HL-60 (cell line): ENCODE results near the gene SEMA4G.

Source experiments
- DNase-seq, 2 experiments: peaks; one replicate each; pipeline ENCODE4 v3.0.0-alpha.2; 2010 to 2020; ENCODE audit warnings: low read depth in 1 of 2, low spot score in 1 of 2
- H3K27ac ChIP-seq: fragments of 250-450 bp; sonication (Bioruptor Pico); replicated peaks from 2 replicates; pipeline ENCODE4 v1.5.1; 2020; ENCODE audit warnings: mild to moderate bottlenecking, moderate library complexity
- H3K27me3 ChIP-seq: fragments of 250-450 bp; sonication (Bioruptor Pico); 2 replicates; pipeline ENCODE4 v1.5.1; 2021; ENCODE audit warnings: mild to moderate bottlenecking, moderate library complexity; ENCODE audit not compliant: insufficient read depth, poor library complexity, severe bottlenecking
- H3K4me3 ChIP-seq: replicated peaks from 2 replicates; pipeline ENCODE4 v1.5.1; 2011; ENCODE audit warnings: mild to moderate bottlenecking, control low read depth, low read length; ENCODE audit not compliant: insufficient read depth
- GABPA ChIP-seq: IDR thresholded peaks from 2 replicates; pipeline ENCODE4 v1.6.1; 2012; ENCODE audit warnings: low read depth
- POLR2AphosphoS5 ChIP-seq: IDR thresholded peaks from 2 replicates; pipeline ENCODE4 v1.6.1; 2012; ENCODE audit warnings: low read depth
- SPI1 ChIP-seq: IDR thresholded peaks from 2 replicates; pipeline ENCODE4 v1.6.1; 2012; ENCODE audit warnings: low read depth, mild to moderate bottlenecking, borderline replicate concordance
- TF ChIP-seq, protein P1 (sequence below): IDR thresholded peaks from 2 replicates; pipeline ENCODE4 v1.6.1; 2012; ENCODE audit warnings: low read depth; ENCODE audit not compliant: insufficient replicate concordance
- TF ChIP-seq, protein P2 (sequence below): IDR thresholded peaks from one replicate; pipeline ENCODE4 v1.5.1; 2011; ENCODE audit warnings: low read length, control low read depth, inconsistent platforms; ENCODE audit not compliant: insufficient read depth

The SEMA4G gene

DNA sequence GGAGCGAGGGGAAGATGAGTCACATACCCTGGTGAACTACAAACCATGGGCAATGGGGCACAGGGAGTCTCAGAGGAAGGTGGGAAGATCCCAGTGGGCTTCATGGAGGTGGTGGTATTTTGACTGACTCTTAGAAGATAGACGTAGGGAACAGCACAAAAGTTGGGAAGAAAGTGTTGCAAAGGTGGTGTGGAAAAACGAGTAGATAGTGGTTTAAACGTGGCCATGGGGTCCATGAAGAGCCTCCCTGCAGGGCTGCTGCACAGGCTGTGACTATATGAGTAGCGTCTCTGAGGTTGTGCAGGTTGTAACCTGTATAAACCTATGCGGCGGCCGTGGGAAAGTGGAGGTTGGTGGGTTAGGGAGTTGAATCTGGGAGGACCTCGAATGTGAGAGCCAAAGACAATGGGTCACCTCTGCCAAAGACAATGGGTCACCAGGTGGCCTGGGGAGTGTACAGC is 44.1 kb downstream of the SEMA4G start:
- TF ChIP-seq, protein P1, sequence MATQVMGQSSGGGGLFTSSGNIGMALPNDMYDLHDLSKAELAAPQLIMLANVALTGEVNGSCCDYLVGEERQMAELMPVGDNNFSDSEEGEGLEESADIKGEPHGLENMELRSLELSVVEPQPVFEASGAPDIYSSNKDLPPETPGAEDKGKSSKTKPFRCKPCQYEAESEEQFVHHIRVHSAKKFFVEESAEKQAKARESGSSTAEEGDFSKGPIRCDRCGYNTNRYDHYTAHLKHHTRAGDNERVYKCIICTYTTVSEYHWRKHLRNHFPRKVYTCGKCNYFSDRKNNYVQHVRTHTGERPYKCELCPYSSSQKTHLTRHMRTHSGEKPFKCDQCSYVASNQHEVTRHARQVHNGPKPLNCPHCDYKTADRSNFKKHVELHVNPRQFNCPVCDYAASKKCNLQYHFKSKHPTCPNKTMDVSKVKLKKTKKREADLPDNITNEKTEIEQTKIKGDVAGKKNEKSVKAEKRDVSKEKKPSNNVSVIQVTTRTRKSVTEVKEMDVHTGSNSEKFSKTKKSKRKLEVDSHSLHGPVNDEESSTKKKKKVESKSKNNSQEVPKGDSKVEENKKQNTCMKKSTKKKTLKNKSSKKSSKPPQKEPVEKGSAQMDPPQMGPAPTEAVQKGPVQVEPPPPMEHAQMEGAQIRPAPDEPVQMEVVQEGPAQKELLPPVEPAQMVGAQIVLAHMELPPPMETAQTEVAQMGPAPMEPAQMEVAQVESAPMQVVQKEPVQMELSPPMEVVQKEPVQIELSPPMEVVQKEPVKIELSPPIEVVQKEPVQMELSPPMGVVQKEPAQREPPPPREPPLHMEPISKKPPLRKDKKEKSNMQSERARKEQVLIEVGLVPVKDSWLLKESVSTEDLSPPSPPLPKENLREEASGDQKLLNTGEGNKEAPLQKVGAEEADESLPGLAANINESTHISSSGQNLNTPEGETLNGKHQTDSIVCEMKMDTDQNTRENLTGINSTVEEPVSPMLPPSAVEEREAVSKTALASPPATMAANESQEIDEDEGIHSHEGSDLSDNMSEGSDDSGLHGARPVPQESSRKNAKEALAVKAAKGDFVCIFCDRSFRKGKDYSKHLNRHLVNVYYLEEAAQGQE: no peak
- TF ChIP-seq SPI1 (no peak), POLR2AphosphoS5 (no peak), GABPA (no peak)
- TF ChIP-seq, protein P2, sequence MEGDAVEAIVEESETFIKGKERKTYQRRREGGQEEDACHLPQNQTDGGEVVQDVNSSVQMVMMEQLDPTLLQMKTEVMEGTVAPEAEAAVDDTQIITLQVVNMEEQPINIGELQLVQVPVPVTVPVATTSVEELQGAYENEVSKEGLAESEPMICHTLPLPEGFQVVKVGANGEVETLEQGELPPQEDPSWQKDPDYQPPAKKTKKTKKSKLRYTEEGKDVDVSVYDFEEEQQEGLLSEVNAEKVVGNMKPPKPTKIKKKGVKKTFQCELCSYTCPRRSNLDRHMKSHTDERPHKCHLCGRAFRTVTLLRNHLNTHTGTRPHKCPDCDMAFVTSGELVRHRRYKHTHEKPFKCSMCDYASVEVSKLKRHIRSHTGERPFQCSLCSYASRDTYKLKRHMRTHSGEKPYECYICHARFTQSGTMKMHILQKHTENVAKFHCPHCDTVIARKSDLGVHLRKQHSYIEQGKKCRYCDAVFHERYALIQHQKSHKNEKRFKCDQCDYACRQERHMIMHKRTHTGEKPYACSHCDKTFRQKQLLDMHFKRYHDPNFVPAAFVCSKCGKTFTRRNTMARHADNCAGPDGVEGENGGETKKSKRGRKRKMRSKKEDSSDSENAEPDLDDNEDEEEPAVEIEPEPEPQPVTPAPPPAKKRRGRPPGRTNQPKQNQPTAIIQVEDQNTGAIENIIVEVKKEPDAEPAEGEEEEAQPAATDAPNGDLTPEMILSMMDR: no peak
- no peak for DNase-seq
- no peak overlapping the region for H3K27ac ChIP-seq
- no peaks in the 10 kb centered on the region for H3K27me3 ChIP-seq
- H3K4me3 ChIP-seq: no peak overlapping the region

DNA sequence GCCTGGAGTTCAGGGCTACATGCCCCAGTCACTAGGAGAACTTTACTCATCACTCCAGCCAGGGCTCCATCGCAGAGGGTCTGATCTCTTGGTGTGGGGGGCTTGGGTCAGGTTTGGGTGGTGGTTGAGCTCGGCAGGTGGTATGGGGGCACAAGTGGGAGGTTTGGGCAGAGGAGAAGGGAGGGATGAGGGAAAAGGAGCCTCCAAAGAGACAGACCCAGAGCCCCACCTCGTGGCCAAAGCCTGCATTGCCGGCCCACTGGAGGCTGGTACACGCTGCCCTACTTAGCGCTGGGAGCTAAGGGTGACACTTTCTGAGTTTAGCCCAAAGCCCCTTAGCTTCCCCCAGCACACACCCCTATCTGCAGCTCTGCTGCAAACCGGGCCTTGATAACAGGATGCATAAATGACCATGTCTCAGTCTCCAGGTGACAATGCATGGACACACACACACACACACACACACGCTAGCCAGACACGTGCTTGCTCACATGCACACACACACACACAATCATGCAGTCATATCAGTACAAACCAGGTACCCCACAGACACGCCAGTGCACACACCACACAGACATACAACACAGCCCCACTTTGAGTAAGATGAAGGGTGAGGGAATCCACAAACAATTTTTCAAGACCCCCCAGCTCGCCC is 45.1 kb downstream of the SEMA4G start:
- Histone ChIP-seq H3K27me3 (no peaks in the 10 kb centered on the region), H3K27ac (no peak overlapping the region), H3K4me3 (no peak overlapping the region)
- TF ChIP-seq, protein P2: peak; percentile 99
- no peak for TF ChIP-seq POLR2AphosphoS5
- DNase-seq: peak in 1 of 2 experiments; percentile 74

DNA sequence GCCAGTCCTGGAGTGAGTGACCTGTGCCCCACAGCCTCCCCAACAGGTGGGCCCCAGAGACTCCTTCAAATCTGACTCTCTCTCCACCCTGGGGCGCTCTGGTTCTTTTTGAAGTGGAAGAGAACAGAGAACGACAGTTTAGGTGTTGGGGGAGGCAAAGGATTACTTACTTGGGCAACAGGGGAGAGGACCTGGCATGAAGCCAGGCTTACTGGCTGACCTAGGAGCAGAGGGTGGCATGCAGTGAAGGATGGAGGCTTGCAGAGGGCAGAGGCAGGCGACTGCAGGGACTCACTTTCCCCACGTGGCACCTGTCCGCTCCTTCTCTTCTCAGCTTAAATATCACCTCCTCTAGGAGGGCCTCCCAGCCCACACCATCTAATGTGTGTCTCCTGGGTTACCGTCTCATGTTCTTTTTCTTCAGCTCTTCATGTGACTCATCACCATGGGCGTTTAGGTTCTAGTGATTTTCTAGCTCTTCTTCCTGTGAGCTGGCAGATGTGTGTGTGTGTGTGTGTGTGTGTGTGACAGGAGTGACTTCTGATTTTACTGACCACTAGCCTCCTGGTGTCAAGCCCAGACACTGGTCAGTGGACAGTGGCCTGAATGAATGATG is 45.8 kb downstream of the SEMA4G start:
- Histone ChIP-seq H3K27ac (no peak overlapping the region), H3K27me3 (no peaks in the 10 kb centered on the region), H3K4me3 (no peak overlapping the region)
- no peak for TF ChIP-seq GABPA
- TF ChIP-seq POLR2AphosphoS5: no peak
- TF ChIP-seq SPI1: no peak
- TF ChIP-seq, protein P2: no peak
- TF ChIP-seq, protein P1: no peak
- peak in 1 of 2 experiments; percentile 56 for DNase-seq
